SIG-M5 (cell line): ENCODE results near the gene MEF2C.

Experiments used
- DNase-seq: peaks from one replicate; lab custom pipeline; 2025; lab: John Stamatoyannopoulos, UW

The MEF2C gene

GRCh38 chr5:88687373-88687911 is 195.5 kb downstream of the MEF2C start:
- DNase-seq = no peak

- no peak for DNase-seq
Observed at GRCh38 chr5:88686726-88687125, 196.3 kb downstream of the MEF2C start.

DNA sequence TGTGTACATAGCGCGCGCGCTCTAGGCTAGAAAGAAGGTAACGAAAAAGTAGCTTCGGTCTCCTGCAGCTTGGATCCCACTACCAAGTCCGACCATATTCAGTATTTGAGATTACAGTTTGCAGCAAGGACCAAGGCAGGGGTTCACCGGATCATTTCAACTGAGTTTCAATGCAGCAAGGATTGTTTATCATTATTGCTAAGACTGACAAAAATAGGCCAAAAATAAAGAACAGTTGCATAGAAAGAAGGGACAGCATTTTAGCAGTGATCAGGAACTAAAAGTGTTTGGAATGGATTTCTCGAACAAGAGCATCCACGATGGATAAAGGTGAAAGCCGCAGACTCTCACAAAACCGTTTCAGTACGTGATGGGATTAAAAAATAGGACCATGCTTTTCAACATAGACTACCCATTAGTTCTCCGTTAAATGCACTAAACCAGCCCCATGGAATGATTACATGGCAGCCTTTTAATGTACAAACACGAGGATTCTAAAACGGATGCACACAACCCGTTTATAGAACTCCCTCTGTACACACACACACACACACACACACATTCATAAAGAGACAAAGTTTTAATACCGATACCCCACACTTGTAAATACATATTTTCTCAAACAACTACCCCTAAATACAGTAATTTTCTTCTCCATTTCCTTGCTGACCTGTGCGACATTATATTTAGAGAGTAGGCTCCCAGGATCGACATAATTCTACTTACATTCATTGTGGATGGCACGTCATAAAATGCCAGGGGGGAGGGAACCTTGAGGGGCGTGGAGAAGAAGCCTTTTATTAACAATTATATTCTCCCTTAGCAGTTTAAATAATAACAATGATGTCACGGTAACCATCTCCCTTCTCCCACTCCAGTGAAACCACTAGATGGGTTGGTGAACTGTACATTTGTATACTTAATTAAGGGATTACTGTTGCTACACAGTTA is 197.1 kb downstream of the MEF2C start:
- no peak for DNase-seq

DNA sequence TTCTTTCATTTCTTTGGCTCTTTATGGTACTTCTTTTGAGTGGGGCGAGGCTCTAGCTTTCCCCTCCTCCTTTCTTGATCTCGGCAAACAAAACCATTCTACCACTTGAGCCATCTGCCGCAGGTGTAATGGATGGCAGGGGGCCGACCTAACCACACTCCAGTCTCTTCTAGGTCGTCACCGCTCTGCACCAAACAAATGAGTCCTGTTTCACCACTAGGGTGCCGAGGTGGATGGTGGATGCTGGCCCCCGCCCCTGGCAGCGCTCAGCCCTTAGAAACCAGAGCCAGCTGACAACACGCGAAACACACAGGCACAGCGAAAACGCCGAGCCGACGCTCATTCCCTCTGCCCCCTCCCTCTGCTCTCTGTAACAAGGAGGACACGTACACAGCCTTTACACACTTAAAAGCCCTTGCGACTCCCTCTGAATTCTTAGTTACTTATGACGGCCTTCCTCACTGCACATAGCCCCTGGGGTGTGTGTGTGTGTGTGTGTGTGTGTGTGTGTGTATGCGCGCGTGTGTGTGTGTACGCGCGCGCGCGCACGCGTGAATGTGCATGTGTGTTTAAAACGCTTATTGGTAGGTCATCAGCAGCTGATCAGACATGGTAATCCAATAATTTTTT is 199.4 kb downstream of the MEF2C start:
- DNase-seq = no peak

DNA sequence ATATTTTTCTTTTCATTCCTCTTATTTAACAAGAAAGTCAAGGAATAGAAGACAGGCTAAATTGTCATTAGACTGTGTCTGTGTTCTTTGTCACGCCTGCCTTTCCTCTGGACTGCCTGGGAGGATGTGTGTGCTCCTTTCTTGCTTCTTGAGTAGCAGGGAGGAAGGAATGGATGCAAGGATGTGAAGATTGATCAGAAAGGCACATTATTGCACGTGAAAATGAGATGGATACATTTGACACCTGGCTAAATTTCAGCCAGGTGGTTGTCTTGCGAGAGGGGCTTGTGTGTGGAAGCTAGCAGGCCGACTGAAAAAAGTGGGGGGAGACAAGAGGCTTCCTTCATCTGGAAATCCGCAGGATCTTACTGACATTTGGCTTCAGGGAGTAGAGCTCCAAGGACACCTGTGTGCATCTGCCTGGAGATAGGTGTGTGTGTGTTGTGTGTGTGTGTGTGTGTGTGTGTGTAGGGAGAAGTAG is 200.1 kb downstream of the MEF2C start:
- no peak for DNase-seq

DNA sequence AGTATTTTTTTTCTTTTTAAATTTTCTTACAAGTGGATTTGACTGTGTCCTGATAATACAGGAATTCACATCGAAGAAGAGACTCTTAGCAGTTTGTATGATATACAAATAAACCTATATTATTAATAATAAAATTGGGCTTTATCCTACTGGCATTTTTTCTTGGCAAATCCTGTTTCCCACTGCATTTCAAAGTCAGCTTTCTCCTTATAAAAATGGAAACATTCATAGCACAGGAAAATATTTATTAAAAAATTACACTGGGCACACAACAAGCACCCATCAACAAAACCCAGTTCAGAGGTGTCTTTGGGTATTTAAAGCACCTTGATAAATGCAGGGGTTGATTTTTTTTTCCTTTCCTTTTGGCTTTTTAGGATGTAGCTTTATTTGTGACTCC is 200.9 kb downstream of the MEF2C start:
- no peak for DNase-seq

GRCh38 chr5:88681211-88681803 is 201.7 kb downstream of the MEF2C start:
- no peak for DNase-seq

DNA sequence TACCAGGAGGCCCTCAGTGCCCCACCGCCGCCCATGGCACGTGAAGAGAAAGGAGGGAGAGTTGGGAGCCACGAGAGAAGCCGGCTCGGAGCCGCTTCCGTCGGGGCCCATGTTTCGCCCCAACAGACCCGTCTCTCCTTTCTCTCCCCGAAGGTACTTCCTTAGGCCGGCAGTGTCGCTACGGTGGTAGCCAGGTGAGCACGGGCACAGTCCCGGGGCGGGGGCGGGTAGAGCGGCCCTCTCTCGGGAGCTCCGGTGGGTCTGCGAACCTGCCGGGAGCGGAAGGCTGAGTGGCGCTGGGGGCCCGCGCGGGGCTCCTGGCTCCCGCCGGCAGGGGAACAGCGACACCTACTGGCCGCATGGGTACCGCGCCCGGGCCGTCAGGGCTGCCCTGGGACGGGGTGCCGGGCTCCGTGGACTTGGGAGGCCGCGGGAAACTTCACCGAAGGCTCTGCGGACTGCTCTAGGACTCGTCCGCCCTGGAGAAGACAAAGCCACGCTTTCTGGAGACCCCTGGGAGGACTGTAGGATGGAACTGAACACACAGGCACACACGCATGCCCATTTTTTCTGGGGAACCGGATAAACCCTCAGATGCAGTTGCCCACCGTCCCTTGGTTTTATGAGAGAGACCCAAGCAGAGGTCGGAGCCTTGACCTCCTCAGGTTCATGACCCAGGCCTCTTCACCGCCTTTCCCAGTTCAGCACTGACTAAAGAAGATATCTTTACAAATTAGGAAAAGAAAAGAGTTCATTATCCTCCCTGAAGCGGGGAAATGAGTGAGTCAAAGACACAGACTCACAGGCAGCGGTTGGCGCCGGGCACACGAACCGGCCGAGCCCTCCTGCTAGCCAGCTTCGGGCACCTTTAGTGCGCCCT is 202.5 kb downstream of the MEF2C start:
- DNase-seq = no peak

DNA sequence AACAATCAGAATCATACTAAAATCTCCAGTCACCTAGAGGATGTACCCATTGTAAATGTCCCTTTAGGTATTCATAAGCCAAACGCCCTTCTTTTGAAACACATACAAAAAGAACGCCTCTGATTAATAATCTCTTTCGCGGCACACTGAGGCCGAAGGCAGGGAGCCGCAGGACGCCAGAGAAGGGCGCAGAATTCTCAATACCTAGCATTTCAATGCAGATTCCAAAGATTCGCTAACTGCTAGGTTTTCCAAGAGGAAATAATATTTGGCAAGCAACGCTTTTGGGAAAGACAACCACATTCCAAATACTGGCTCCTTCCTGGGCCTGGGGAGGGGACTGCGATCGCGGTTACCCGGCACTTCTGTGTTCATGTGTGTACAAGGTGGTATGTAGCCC is 203.3 kb downstream of the MEF2C start:
- no peak for DNase-seq

DNA sequence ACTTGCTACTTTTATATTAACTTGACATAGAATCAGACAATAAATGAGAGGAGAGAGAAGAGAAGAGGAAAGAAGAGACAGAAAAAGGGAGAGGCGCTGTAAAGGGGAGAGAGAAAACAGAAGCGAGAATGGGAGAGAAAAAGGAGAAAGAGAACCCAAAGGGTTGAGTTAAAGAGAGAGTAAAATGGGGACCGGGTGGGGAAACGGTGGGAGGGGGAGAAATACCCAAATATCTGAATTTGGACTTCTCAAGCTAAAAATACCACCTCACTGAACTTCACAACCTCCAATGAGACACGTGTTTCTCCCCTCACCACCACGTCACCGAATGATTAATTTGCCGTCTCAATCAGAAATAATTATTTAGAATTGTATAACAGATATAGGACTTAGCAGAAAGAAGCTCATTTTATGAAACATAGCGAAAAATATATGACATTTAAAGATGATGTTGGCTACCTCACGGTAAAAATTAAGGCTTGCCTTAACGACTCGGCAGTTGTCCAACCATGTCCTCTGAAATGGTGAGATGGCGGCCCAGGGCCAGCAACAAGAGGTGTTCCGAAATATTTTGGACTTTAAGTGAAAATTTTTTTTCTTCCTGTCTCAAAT is 204.1 kb downstream of the MEF2C start:
- DNase-seq = no peak

DNA sequence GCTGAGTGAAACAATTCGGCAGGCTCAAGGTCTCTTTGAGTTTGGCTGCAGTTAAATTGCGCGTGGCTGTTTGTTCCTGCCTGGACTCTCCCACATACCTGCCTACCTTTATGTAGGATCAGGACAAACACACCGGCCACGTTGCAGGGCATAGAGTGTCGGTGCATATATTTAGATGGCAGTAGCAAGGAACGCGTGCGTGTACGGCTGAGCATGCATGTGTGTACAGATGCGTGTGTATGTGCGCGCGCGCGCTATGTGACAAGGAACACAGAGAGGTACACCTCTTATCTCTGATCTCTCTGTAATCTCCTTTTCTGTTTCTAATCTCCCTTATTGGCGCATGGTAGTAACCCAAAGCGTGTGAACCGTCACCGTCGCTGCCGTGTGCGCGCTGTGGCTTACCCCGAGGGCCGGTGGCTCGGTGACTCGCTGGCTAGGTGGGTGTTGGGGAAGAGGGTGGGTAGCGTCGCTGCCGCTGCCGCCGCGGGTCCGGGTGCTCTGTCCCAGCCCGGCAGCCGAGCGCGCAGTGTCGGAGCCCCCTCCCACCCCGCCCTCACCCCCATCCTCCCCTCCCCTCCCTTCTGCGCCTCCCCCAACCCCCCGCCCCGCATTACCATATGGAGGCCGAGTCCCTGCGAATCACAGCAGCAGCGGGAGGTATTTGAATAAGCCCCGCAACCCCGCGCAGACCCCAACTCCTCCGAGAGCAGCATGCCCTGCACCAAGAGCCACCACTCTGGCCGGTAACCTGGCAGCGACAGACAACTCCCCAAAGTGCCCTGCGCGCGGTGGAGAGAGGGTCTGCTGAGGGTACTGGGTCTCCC is 204.8 kb downstream of the MEF2C start:
- DNase-seq = no peak

GRCh38 chr5:88677376-88677895 is 205.5 kb downstream of the MEF2C start:
- DNase-seq = no peak

DNA sequence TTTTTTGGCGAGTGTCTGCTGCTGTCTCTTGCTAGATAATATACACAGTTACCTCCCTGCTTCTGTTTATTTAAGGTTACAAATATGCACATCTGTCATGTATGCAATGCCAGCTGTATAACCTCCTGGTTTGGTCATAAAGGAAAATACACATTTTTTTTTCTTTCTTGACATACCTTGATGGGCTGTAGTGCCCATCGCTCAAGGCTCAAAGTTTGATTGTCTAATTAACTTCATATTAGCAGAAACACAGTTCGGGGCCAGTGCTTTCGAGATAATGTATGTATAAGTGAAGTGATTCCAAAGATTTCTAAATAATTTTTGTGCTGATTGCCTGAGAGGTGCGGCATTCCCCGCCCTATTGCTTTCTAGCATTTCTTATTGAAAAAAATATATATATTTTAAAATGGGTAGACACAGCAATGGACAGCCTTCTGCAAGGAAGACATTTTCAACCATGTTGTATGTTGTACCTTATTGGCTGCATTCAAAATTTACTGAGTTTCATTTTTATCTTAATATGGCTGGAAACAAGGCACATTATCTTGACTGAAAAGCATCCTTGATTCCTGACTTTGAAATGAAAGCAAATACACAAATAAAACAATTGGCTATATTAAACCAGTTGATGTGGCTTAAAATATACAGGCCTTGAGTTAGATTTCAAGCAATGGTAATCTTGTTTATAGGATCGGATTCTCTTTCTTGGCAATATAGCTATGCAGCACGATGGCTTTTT is 206.2 kb downstream of the MEF2C start:
- DNase-seq = no peak

DNA sequence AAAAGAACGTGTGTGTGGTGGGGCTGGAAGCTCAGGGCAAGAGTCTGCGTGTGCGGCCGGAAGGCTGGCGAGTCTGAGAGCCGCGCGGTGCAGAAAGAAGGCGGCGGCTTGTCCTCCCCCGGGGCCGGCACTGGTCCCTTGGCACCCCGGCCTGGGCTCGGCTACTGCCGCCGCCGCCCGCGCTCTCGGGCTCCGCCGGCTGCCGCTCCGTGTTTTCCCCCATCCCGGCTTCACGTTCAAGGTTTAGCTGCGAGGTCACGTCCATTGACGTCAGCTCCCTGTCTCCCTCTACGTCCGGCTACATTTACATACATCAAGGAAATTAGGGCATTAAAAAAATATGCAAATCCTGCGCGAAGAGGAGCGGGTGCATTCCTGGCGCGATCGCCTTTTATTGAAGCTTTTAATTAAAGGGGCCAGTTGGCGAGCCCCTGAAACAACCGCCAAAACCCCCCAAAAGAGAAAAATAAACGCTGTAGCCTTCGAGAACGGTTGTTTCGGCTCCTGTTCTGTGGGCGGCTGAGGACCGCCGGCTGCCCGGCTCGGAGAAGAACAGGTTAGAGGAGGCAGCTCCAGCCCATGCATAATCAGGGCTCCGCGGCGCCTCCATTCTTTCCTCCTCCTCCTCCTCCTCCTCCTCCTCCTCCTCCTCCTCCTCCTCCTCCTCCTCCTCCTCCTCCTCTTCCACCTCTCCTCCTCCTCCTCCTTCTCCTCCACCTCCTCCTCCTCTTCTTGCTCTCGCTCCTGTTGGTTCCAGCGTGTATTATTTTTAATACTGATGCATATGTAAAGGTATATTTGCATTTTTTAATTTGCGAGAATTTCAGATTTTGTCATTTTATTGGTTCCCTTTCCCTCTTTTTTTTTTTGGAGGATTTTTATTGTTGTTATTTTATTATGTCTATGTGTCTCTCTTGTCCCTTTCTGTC is 207.0 kb downstream of the MEF2C start:
- no peak for DNase-seq

DNA sequence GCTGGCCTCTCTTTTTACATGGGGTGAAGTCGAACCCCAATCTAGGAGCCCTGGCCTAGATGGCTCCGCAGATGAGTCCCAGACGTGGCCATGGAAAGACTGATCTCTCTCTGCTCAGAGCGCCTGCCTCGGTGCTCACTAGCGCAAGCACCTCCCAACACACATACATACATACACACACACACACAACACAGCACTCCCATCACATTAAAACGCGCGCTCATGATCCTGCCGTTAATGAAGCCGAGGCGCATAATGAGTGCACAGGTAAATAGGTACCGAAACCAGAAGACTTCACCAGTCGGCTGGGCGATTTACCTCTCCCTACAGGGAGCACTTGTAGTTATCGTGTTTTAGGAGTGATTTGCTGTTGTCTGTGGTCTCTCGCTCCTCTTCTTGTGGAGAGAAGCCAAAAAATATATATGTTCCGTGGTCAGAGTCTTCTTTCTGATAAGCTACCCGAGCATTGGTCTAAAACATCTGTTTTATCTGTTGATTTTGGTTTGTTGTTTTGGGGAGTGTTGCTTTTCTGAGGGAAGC is 207.7 kb downstream of the MEF2C start:
- no peak for DNase-seq

DNA sequence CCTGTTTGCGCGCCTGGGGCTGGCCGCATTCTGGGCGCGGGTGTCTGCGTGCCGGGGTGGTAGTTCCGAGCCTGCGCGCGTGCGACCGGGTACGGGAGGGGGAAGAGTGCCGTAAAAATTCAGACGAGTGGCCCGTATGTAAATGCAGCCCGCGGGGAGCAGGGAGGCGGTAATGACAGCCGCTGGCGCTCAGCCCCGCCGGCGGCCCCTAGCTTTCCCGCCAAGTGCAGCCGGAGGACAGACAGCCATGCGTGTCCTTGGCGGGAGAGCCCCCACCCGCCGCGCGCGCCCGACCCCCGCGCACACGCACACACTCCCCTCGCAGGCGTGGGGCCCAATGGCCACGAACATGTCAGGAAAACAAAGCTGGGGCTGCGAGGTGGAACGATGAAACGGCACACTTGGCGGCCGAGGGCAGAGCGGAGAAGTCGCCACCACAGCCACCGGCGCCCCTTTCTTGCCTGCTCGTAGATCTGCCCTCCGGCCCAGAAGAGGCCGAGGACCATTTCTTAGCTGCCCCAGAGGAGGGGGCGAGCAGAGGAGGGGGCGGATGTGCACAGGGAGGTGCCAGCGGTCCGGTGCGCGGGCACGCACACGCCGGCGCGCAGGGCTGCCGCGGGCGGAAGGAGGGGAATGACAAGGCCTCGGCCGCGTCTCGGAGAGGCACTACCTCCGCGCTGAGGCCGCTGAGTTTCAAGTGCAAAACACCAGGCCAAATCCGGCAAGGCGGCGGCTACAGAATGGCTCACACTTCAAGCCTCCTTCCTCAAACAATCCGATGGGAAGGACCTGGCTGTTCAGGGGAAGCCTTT is 208.4 kb downstream of the MEF2C start:
- DNase-seq = no peak
